ENCODE data around the gene GABRB3. TPM values are rescaled to one million over a fixed set of nuclear protein-coding genes. Genes with fewer than 3 reads are reported as not detected.

Gene GABRB3
- polyA plus RNA-seq, 2 of the 4 experiments (the other 2 are of a cell fraction): 81.9 to 129 TPM

GRCh38 chr15:26670116-26670515 lies 102.8 kb downstream of the GABRB3 start:
- H3K4me1 ChIP-seq: peaks cover 35% of the 10 kb centered on the region
- CTCF ChIA-PET: interaction anchor here (1.3 kb wide), 1 partner anchor 168 kb away, joined by 3 read pairs; no protein-coding TSS in a partner anchor
- FAIRE-seq: no peak
- POLR2A ChIA-PET: no interaction called here
- WGBS (ENCODE audit: missing lambda C conversion rate): 82% methylated on average over 31 of the region's 32 CpGs
- H3K27ac ChIP-seq: no peak overlapping the region
- TF ChIP-seq ATOH8 (CRISPR knock-in tag; IDR thresholded peaks at IDR 0.05; ENCODE audit: low read depth) (no peak), PBX3 (IDR thresholded peaks at IDR 0.05) (no peak), E2F6 (IDR thresholded peaks at IDR 0.05; ENCODE audit: borderline replicate concordance, low read depth) (no peak), SMC3 (IDR thresholded peaks at IDR 0.05) (no peak), HES2 (IDR thresholded peaks at IDR 0.05) (no peak), HOXB13 (CRISPR knock-in tag; IDR thresholded peaks at IDR 0.05; ENCODE audit: low read depth) (no peak), EHF (CRISPR knock-in tag; IDR thresholded peaks at IDR 0.05) (no peak), JUNB (IDR thresholded peaks at IDR 0.05) (no peak), PHF8 (IDR thresholded peaks at IDR 0.05; ENCODE audit: borderline replicate concordance, low read depth) (no peak)
- no peak overlapping the region for H3K4me2 ChIP-seq
- H3K9me3 ChIP-seq: no peaks in the 10 kb centered on the region
- no peak overlapping the region for H3K4me3 ChIP-seq
- no peak for DNase-seq (ENCODE audit: low read depth in 1 of 2, low spot score in 1 of 2)
- no peak for ATAC-seq

GRCh38 chr15:26667222-26667988 lies 105.5 kb downstream of the GABRB3 start:
- no peak overlapping the region for H3K4me3 ChIP-seq
- ATAC-seq: peak; percentile 49 to 54; a peak in 4 of 6 replicates
- WGBS (ENCODE audit: missing lambda C conversion rate): 58% methylated on average over 14 of the region's 14 CpGs
- CTCF ChIA-PET: interaction anchor here (0.7 to 1.0 kb wide), 2 partner anchors 13 to 31 kb away, joined by 3 read pairs; no protein-coding TSS in a partner anchor
- H3K4me1 ChIP-seq: peaks cover 36% of the 10 kb centered on the region
- POLR2A ChIA-PET: interaction anchor here (1.4 kb wide), 1 partner anchor 38 kb away, joined by 4 read pairs; no protein-coding TSS in a partner anchor
- no peaks in the 10 kb centered on the region for H3K9me3 ChIP-seq
- peak; percentile 49 for FAIRE-seq
- DNase-seq (ENCODE audit: low read depth in 1 of 2, low spot score in 1 of 2): peak in 1 of 2 experiments; percentile 28
- peak overlapping the region; percentile 26 to 67; a peak in 5 of 6 replicates for H3K27ac ChIP-seq
- H3K4me2 ChIP-seq: peak overlapping the region; percentile 33
- TF ChIP-seq RFX5 (IDR thresholded peaks at IDR 0.05) (no peak), CEBPB (IDR thresholded peaks at IDR 0.05) (peak; percentile 25 to 79; a peak in 2 of 4 replicates), USF2 (IDR thresholded peaks at IDR 0.05) (peak; percentile 62)

GRCh38 chr15:26665957-26666791 lies 106.7 kb downstream of the GABRB3 start:
- DNase-seq (ENCODE audit: low read depth in 1 of 2, low spot score in 1 of 2) (peak in 1 of 2 experiments; percentile 56), ATAC-seq (peak in 1 of 2 experiments; percentile 64; a peak in 3 of 6 replicates), FAIRE-seq (no peak)
- POLR2A ChIA-PET: no interaction called here
- TF ChIP-seq RAD21 (conservative IDR thresholded peaks at IDR 0.05 in 1 of 2, IDR thresholded peaks at IDR 0.05 in 1 of 2) (peak in 1 of 2 experiments; percentile 36; a peak in 2 of 5 replicates), RCOR1 (IDR thresholded peaks at IDR 0.05; ENCODE audit: low read depth, low read length) (no peak)
- Histone ChIP-seq H3K27ac (peak overlapping the region in 1 of 2 experiments; percentile 67; a peak in 2 of 6 replicates), H3K4me1 (peaks cover 48% of the 10 kb centered on the region), H3K4me3 (no peak overlapping the region), H3K4me2 (no peak overlapping the region), H3K9me3 (no peaks in the 10 kb centered on the region)
- CTCF ChIA-PET: no interaction called here
- 56% methylated on average over 11 of the region's 11 CpGs for WGBS (ENCODE audit: missing lambda C conversion rate)
